ENCODE data around the gene ESRRB. TPM values are rescaled to one million over a fixed set of nuclear protein-coding genes. Genes with fewer than 3 reads are reported as not detected.
A peak's percentile ranks its signal among the peaks of the same experiment; 100 is the strongest.

ESRRB gene
- total RNA-seq, 2 donors from 2014 or later, result 1.1 to 1.2 TPM

DNA sequence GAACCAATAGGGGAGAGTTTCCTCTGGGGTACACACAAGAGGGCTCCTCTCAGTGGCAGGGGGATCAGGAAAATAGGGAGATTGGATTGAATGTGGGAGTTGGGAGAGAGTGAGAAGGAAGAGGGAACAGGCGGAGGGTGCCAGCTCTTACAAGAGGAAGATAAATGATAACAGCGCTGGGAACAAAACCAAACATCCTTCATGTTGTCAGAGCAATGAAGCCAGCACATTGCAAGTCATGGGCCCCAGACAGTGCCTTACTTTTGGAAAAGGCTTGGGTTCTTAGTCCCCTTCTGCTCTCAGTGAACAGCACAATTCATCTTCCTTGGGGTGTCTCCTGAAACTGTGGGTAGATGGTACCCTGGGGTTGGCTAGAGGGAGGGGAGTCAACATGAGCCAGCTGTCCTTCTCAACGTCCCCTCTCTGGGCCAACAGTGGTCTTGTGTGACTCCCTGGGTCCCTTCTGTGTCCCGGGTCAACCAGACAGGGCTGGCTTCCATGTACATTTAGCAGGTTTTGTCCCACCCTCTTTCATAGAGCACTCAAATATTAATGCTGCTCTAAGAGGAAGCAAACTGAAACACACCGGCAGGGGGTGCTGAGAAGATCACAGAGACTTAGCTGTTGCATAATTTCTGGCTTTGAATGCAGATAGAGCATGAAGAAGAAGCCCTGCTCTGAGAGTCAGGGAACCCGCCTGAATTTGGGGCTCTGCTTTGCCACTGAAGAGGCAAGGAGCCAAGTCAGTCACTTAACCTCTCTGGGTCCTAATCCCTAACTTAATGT is 138.5 kb downstream of the ESRRB start:
- H3K27ac Mint-ChIP-seq, result no peak overlapping the region
- no peaks in the 10 kb centered on the region for H3K9me3 Mint-ChIP-seq
- no peaks in the 10 kb centered on the region for H3K36me3 Mint-ChIP-seq (ENCODE audit: low read depth)
- Histone ChIP-seq H3K9ac (ENCODE audit: extremely low read depth, low read length, poor library complexity, severe bottlenecking) (no peak overlapping the region), H3K9me3 (ENCODE audit: control insufficient read depth, low read length) (no peaks in the 10 kb centered on the region), H3K27me3 (ENCODE audit: control insufficient read depth, insufficient read depth, low read length, poor library complexity, severe bottlenecking) (no peaks in the 10 kb centered on the region), H3K4me1 (ENCODE audit: control insufficient read depth, insufficient read depth, low read length) (no peaks in the 10 kb centered on the region), H3K27ac (ENCODE audit: low read depth, low read length) (no peak overlapping the region), H3K36me3 (ENCODE audit: control insufficient read depth, insufficient read depth, low read length) (no peaks in the 10 kb centered on the region), H3K4me3 (ENCODE audit: low read length) (no peak overlapping the region)
- no peaks in the 10 kb centered on the region for H3K27me3 Mint-ChIP-seq (ENCODE audit: insufficient read depth)
- 90 to 97% methylated on average over 4 to 6 of the region's 6 CpGs for WGBS, 2 experiments (ENCODE audit: insufficient coverage in 1 of 2, insufficient read length in 1 of 2)
- H3K4me3 Mint-ChIP-seq, result no peak overlapping the region
- DNase-seq, result peak; percentile 44
- peaks cover 16% of the 10 kb centered on the region for H3K4me1 Mint-ChIP-seq
- TF ChIP-seq, protein P1, sequence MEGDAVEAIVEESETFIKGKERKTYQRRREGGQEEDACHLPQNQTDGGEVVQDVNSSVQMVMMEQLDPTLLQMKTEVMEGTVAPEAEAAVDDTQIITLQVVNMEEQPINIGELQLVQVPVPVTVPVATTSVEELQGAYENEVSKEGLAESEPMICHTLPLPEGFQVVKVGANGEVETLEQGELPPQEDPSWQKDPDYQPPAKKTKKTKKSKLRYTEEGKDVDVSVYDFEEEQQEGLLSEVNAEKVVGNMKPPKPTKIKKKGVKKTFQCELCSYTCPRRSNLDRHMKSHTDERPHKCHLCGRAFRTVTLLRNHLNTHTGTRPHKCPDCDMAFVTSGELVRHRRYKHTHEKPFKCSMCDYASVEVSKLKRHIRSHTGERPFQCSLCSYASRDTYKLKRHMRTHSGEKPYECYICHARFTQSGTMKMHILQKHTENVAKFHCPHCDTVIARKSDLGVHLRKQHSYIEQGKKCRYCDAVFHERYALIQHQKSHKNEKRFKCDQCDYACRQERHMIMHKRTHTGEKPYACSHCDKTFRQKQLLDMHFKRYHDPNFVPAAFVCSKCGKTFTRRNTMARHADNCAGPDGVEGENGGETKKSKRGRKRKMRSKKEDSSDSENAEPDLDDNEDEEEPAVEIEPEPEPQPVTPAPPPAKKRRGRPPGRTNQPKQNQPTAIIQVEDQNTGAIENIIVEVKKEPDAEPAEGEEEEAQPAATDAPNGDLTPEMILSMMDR (conservative IDR thresholded peaks at IDR 0.05), result peak; percentile 26

DNA sequence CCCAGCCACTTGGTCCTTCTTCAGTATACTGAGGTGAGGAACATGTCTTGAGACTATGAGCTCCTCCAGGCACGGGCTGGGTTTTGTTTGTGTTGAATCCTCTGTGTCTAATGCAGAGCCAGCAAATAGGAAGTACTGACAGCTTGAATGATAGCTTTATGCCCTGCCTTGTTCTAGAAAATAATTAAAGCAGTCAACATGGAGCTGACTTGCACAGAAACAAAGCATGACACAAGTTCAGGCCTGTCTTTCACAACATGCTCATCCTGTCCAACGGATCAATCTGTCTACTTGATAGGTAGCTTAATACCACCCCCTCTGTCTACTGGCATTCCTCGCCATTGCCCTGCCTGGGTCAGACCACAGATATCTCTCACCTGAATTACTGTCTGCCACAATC is 140.9 kb downstream of the ESRRB start:
- Histone ChIP-seq H3K4me3 (ENCODE audit: low read length) (no peak overlapping the region), H3K9ac (ENCODE audit: extremely low read depth, low read length, poor library complexity, severe bottlenecking) (no peak overlapping the region), H3K27me3 (ENCODE audit: control insufficient read depth, insufficient read depth, low read length, poor library complexity, severe bottlenecking) (no peaks in the 10 kb centered on the region), H3K36me3 (ENCODE audit: control insufficient read depth, insufficient read depth, low read length) (no peaks in the 10 kb centered on the region), H3K27ac (ENCODE audit: low read depth, low read length) (no peak overlapping the region), H3K4me1 (ENCODE audit: control insufficient read depth, insufficient read depth, low read length) (no peaks in the 10 kb centered on the region), H3K9me3 (ENCODE audit: control insufficient read depth, low read length) (peaks cover 4% of the 10 kb centered on the region)
- peaks cover 7% of the 10 kb centered on the region for H3K9me3 Mint-ChIP-seq
- no peaks in the 10 kb centered on the region for H3K27me3 Mint-ChIP-seq (ENCODE audit: insufficient read depth)
- TF ChIP-seq, protein P1 (conservative IDR thresholded peaks at IDR 0.05), result no peak
- H3K36me3 Mint-ChIP-seq (ENCODE audit: low read depth), result no peaks in the 10 kb centered on the region
- no peak overlapping the region for H3K4me3 Mint-ChIP-seq
- WGBS, 2 experiments (ENCODE audit: insufficient coverage in 1 of 2, insufficient read length in 1 of 2), result 73 to 91% methylated on average over 3 of the region's 3 CpGs
- peaks cover 14% of the 10 kb centered on the region for H3K4me1 Mint-ChIP-seq
- DNase-seq, result no peak
- no peak overlapping the region for H3K27ac Mint-ChIP-seq

DNA sequence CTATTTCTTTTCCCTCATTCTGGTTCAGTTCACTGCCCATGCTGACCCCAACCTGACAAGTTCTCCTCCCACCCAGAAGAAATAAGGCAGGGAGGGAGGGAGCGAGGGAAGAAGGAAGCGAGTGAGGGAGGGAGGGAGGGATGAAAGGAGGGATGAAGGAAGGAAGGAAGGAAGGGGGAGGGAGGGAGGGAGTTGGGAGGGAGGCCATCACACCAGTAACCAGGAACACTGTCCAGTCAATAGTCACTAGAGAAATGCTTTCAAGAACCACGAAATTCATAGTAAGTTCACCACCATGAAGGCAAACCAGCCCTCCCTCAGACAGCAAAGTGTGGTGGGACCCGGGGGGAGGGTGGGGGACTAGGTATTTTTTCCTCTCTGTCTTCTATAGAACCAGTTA is 142.4 kb downstream of the ESRRB start:
- Histone ChIP-seq H3K27ac (ENCODE audit: low read depth, low read length) (no peak overlapping the region), H3K36me3 (ENCODE audit: control insufficient read depth, insufficient read depth, low read length) (no peaks in the 10 kb centered on the region), H3K9ac (ENCODE audit: extremely low read depth, low read length, poor library complexity, severe bottlenecking) (no peak overlapping the region), H3K4me1 (ENCODE audit: control insufficient read depth, insufficient read depth, low read length) (no peaks in the 10 kb centered on the region), H3K27me3 (ENCODE audit: control insufficient read depth, insufficient read depth, low read length, poor library complexity, severe bottlenecking) (no peaks in the 10 kb centered on the region), H3K9me3 (ENCODE audit: control insufficient read depth, low read length) (peaks cover 4% of the 10 kb centered on the region), H3K4me3 (ENCODE audit: low read length) (no peak overlapping the region)
- H3K4me3 Mint-ChIP-seq, result no peak overlapping the region
- H3K36me3 Mint-ChIP-seq (ENCODE audit: low read depth), result no peaks in the 10 kb centered on the region
- H3K27me3 Mint-ChIP-seq (ENCODE audit: insufficient read depth), result no peaks in the 10 kb centered on the region
- TF ChIP-seq, protein P1 (conservative IDR thresholded peaks at IDR 0.05), result no peak
- no peak overlapping the region for H3K27ac Mint-ChIP-seq
- H3K4me1 Mint-ChIP-seq, result peaks cover 14% of the 10 kb centered on the region
- no peak for DNase-seq
- peaks cover 7% of the 10 kb centered on the region for H3K9me3 Mint-ChIP-seq
- WGBS, 2 experiments (ENCODE audit: insufficient coverage in 1 of 2, insufficient read length in 1 of 2), result 95% methylated on average over 2 of the region's 4 CpGs; no CpG with 5 or more reads in 1 of the 2 experiments
